Measurements from ENCODE around the gene ABCA1. TPM values are rescaled to one million over a fixed set of nuclear protein-coding genes. Genes with fewer than 3 reads are reported as not detected.

Gene ABCA1
- total RNA-seq, 2 experiments from 2014 or later: 0.48 to 0.72 TPM

GRCh38 chr9:104835161-104835560 lies 92.8 kb downstream of the ABCA1 start:
- DNase-seq: no peak
- Mint-ChIP-seq H3K27me3 (no peaks in the 10 kb centered on the region), H3K4me3 (no peak overlapping the region), H3K9me3 (no peaks in the 10 kb centered on the region), H3K27ac (no peak overlapping the region), H3K4me1 (peaks cover 5% of the 10 kb centered on the region), H3K36me3 (no peaks in the 10 kb centered on the region)

GRCh38 chr9:104833696-104834095 lies 94.3 kb downstream of the ABCA1 start:
- Mint-ChIP-seq H3K9me3 (no peaks in the 10 kb centered on the region), H3K4me1 (peaks cover 5% of the 10 kb centered on the region), H3K4me3 (no peak overlapping the region), H3K27me3 (no peaks in the 10 kb centered on the region), H3K36me3 (no peaks in the 10 kb centered on the region), H3K27ac (no peak overlapping the region)
- DNase-seq: no peak

- H3K27me3 Mint-ChIP-seq: no peaks in the 10 kb centered on the region
- no peak overlapping the region for H3K27ac Mint-ChIP-seq
- H3K4me3 Mint-ChIP-seq: no peak overlapping the region
- no peaks in the 10 kb centered on the region for H3K9me3 Mint-ChIP-seq
- DNase-seq: no peak
- peaks cover 5% of the 10 kb centered on the region for H3K4me1 Mint-ChIP-seq
- no peaks in the 10 kb centered on the region for H3K36me3 Mint-ChIP-seq
Observed at GRCh38 chr9:104831681-104832080, 96.3 kb downstream of the ABCA1 start.

GRCh38 chr9:104826911-104827310 lies 101.0 kb downstream of the ABCA1 start:
- Mint-ChIP-seq H3K27me3 (no peaks in the 10 kb centered on the region), H3K9me3 (no peaks in the 10 kb centered on the region), H3K4me3 (no peak overlapping the region), H3K4me1 (no peaks in the 10 kb centered on the region), H3K27ac (no peak overlapping the region), H3K36me3 (no peaks in the 10 kb centered on the region)
- no peak for DNase-seq

GRCh38 chr9:104826079-104826775 lies 101.7 kb downstream of the ABCA1 start:
- Mint-ChIP-seq H3K4me1 (no peaks in the 10 kb centered on the region), H3K27ac (no peak overlapping the region), H3K9me3 (no peaks in the 10 kb centered on the region), H3K4me3 (no peak overlapping the region), H3K36me3 (no peaks in the 10 kb centered on the region), H3K27me3 (no peaks in the 10 kb centered on the region)
- no peak for DNase-seq

- DNase-seq: no peak
- H3K9me3 Mint-ChIP-seq: no peaks in the 10 kb centered on the region
- no peaks in the 10 kb centered on the region for H3K4me1 Mint-ChIP-seq
- H3K27ac Mint-ChIP-seq: no peak overlapping the region
- H3K36me3 Mint-ChIP-seq: no peaks in the 10 kb centered on the region
- no peaks in the 10 kb centered on the region for H3K27me3 Mint-ChIP-seq
- no peak overlapping the region for H3K4me3 Mint-ChIP-seq
Observed at GRCh38 chr9:104820336-104820735, 107.6 kb downstream of the ABCA1 start.

GRCh38 chr9:104819033-104819432 lies 108.9 kb downstream of the ABCA1 start:
- H3K36me3 Mint-ChIP-seq: no peaks in the 10 kb centered on the region
- no peaks in the 10 kb centered on the region for H3K27me3 Mint-ChIP-seq
- no peak overlapping the region for H3K27ac Mint-ChIP-seq
- H3K4me1 Mint-ChIP-seq: no peaks in the 10 kb centered on the region
- H3K9me3 Mint-ChIP-seq: no peaks in the 10 kb centered on the region
- H3K4me3 Mint-ChIP-seq: no peak overlapping the region
- DNase-seq: no peak

GRCh38 chr9:104817437-104817836 lies 110.5 kb downstream of the ABCA1 start:
- Mint-ChIP-seq H3K36me3 (no peaks in the 10 kb centered on the region), H3K4me3 (no peak overlapping the region), H3K27me3 (no peaks in the 10 kb centered on the region), H3K27ac (no peak overlapping the region), H3K4me1 (no peaks in the 10 kb centered on the region), H3K9me3 (no peaks in the 10 kb centered on the region)
- no peak for DNase-seq

- H3K27me3 Mint-ChIP-seq: no peaks in the 10 kb centered on the region
- no peak overlapping the region for H3K27ac Mint-ChIP-seq
- H3K36me3 Mint-ChIP-seq: no peaks in the 10 kb centered on the region
- no peaks in the 10 kb centered on the region for H3K9me3 Mint-ChIP-seq
- H3K4me3 Mint-ChIP-seq: no peak overlapping the region
- no peak for DNase-seq
- H3K4me1 Mint-ChIP-seq: no peaks in the 10 kb centered on the region
Observed at GRCh38 chr9:104815851-104816565, 111.9 kb downstream of the ABCA1 start.

GRCh38 chr9:104810421-104811339 lies 117.3 kb downstream of the ABCA1 start:
- Mint-ChIP-seq H3K9me3 (no peaks in the 10 kb centered on the region), H3K27ac (no peak overlapping the region), H3K4me1 (no peaks in the 10 kb centered on the region), H3K36me3 (no peaks in the 10 kb centered on the region), H3K27me3 (no peaks in the 10 kb centered on the region), H3K4me3 (no peak overlapping the region)
- DNase-seq: no peak

- Mint-ChIP-seq H3K27me3 (no peaks in the 10 kb centered on the region), H3K4me3 (no peak overlapping the region), H3K27ac (no peak overlapping the region), H3K9me3 (no peaks in the 10 kb centered on the region), H3K4me1 (no peaks in the 10 kb centered on the region), H3K36me3 (no peaks in the 10 kb centered on the region)
- no peak for DNase-seq
Observed at GRCh38 chr9:104808035-104808614, 119.8 kb downstream of the ABCA1 start.

- Mint-ChIP-seq H3K27ac (no peak overlapping the region), H3K4me3 (no peak overlapping the region), H3K4me1 (no peaks in the 10 kb centered on the region), H3K36me3 (no peaks in the 10 kb centered on the region), H3K9me3 (no peaks in the 10 kb centered on the region), H3K27me3 (no peaks in the 10 kb centered on the region)
- no peak for DNase-seq
Observed at GRCh38 chr9:104805441-104805840, 122.5 kb downstream of the ABCA1 start.

GRCh38 chr9:104802906-104803305 lies 125.0 kb downstream of the ABCA1 start:
- H3K4me3 Mint-ChIP-seq: no peak overlapping the region
- DNase-seq: no peak
- H3K36me3 Mint-ChIP-seq: no peaks in the 10 kb centered on the region
- no peaks in the 10 kb centered on the region for H3K9me3 Mint-ChIP-seq
- no peak overlapping the region for H3K27ac Mint-ChIP-seq
- no peaks in the 10 kb centered on the region for H3K4me1 Mint-ChIP-seq
- no peaks in the 10 kb centered on the region for H3K27me3 Mint-ChIP-seq

GRCh38 chr9:104802110-104802509 lies 125.8 kb downstream of the ABCA1 start:
- Mint-ChIP-seq H3K27ac (no peak overlapping the region), H3K4me1 (no peaks in the 10 kb centered on the region), H3K9me3 (no peaks in the 10 kb centered on the region), H3K36me3 (no peaks in the 10 kb centered on the region), H3K27me3 (no peaks in the 10 kb centered on the region), H3K4me3 (no peak overlapping the region)
- DNase-seq: no peak

Measured in activated naive CD8-positive, alpha-beta T cell treated with anti-CD3 and anti-CD28 coated beads for 36 hours (primary cell).